PC-9 (cell line): ENCODE results near the gene DSTYK. TPM values are rescaled to one million over a fixed set of nuclear protein-coding genes. Genes with fewer than 3 reads are reported as not detected.

Experiments used
- BruUV-seq: library from RNA; stranded (reverse); fragments of 400-500 nt; replicated peaks from 2 replicates; lab custom pipeline; 2021; lab: Mats Ljungman, UMichigan
- CTCF ChIA-PET: fragments of 300-600 bp; sonication (Branson Sonifier 250); formaldehyde crosslinking; loops from one replicate; lab custom pipeline; 2022; ENCODE audit warnings: antibody characterized with exemption; lab: Charles Lee
- POLR2A ChIA-PET: fragments of 300-600 bp; sonication (Branson Sonifier 250); formaldehyde crosslinking; loops from one replicate; lab custom pipeline; 2022; ENCODE audit warnings: antibody characterized with exemption; ENCODE audit not compliant: unreplicated experiment; lab: Charles Lee
- DNase-seq, 2 experiments: peaks; one replicate each; pipeline versions ENCODE4 v3.0.0 to v3.0.0-alpha.2; 2015 to 2022; ENCODE audit warnings: mixed read lengths in 1 of 2
- H2AFZ ChIP-seq: fragments of 200-600 bp; sonication (generic); 2 replicates; pipeline ENCODE4 v1.8.1; 2017; ENCODE audit warnings: antibody characterized with exemption
- H3F3A ChIP-seq: fragments of 200-600 bp; sonication (generic); 2 replicates; pipeline ENCODE4 v1.8.1; 2017; ENCODE audit warnings: antibody characterized with exemption, mild to moderate bottlenecking, low read depth; ENCODE audit not compliant: insufficient read depth
- H3K27ac ChIP-seq: fragments of 200-600 bp; sonication (generic); 2 replicates; pipeline ENCODE4 v1.6.1; 2016; ENCODE audit warnings: mixed run types
- H3K27me3 ChIP-seq: fragments of 200-600 bp; sonication (generic); 2 replicates; pipeline ENCODE4 v1.6.1; 2016; ENCODE audit warnings: low read depth, mixed run types; ENCODE audit not compliant: insufficient read depth
- H3K36me3 ChIP-seq: fragments of 200-600 bp; sonication (generic); 2 replicates; pipeline ENCODE4 v1.6.1; 2016; ENCODE audit warnings: low read depth, mixed run types
- H3K4me1 ChIP-seq: fragments of 200-600 bp; sonication (generic); replicated peaks from 2 replicates; pipeline ENCODE4 v1.6.1; 2016; ENCODE audit warnings: mixed run types; ENCODE audit not compliant: insufficient read depth
- H3K4me2 ChIP-seq: fragments of 200-600 bp; sonication (generic); 2 replicates; pipeline ENCODE4 v1.6.1; 2017; ENCODE audit warnings: mixed run types
- H3K4me3 ChIP-seq: fragments of 200-600 bp; sonication (generic); 2 replicates; pipeline ENCODE4 v1.6.1; 2016; ENCODE audit warnings: mixed run types
- H3K79me2 ChIP-seq: fragments of 200-600 bp; sonication (generic); 2 replicates; pipeline ENCODE4 v1.6.1; 2017; ENCODE audit warnings: low read depth, mixed run types
- H3K9me2 ChIP-seq: fragments of 200-600 bp; sonication (generic); 2 replicates; pipeline ENCODE4 v1.8.1; 2017; ENCODE audit warnings: mild to moderate bottlenecking; ENCODE audit not compliant: insufficient read depth
- H3K9me3 ChIP-seq: fragments of 200-600 bp; sonication (generic); 2 replicates; pipeline ENCODE4 v1.8.1; 2016; ENCODE audit warnings: low read depth; ENCODE audit not compliant: insufficient read depth
- H4K20me1 ChIP-seq: fragments of 200-600 bp; sonication (generic); 2 replicates; pipeline ENCODE4 v1.8.1; 2017; ENCODE audit not compliant: insufficient read depth
- EZH2 ChIP-seq: fragments of 200-600 bp; sonication (generic); IDR thresholded peaks from 2 replicates; pipeline ENCODE4 v1.8.0; 2017; ENCODE audit warnings: antibody characterized with exemption, low read depth
- intact Hi-C: fragments of 100-400 bp; cut with micrococcal nuclease; formaldehyde crosslinking; loops from one replicate; pipeline ENCODE4 v1.10.0; 2022; ENCODE audit not compliant: unreplicated experiment
- total RNA-seq: library from RNA; stranded (reverse); gene quantifications from 2 replicates; pipeline ENCODE4 v1.2.3, GENCODE V29; 2021
- TF ChIP-seq, protein P1 (sequence below): fragments of 200-600 bp; sonication (generic); conservative IDR thresholded peaks from 2 replicates; pipeline ENCODE4 v1.6.1; 2017; ENCODE audit warnings: mixed run types, antibody characterized with exemption, mild to moderate bottlenecking, moderate library complexity

The DSTYK gene
- total RNA-seq, 1 experiment from 2014 or later: 8.1 TPM

DNA sequence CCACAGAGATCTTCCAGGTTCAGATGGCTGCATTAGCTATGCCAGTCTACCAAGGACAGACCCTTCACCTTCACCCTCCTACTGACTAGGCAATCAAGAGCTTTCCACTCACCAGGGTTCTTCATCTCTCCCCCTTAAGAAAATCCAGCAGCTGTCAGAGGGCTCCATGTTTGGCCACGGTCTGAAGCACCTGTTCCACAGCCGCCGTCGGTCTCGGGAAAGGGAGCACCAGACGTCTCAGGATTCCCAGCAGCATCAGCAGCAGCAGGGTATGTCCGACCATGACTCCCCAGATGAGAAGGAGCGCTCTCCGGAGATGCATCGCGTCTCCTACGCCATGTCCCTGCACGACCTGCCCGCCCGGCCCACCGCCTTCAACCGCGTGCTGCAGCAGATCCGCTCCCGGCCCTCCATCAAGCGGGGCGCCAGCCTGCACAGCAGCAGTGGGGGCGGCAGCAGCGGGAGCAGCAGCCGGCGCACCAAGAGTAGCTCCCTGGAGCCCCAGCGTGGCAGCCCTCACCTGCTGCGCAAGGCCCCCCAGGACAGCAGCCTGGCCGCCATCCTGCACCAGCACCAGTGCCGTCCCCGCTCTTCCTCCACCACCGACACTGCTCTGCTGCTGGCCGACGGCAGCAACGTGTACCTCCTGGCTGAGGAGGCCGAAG is 30.0 kb upstream of the DSTYK start:
- Histone ChIP-seq H3K79me2 (no peaks in the 10 kb centered on the region), H3F3A (no peaks in the 10 kb centered on the region), H3K27ac (no peak overlapping the region), H3K9me2 (no peaks in the 10 kb centered on the region), H3K36me3 (no peaks in the 10 kb centered on the region), H3K4me3 (no peak overlapping the region), H4K20me1 (no peaks in the 10 kb centered on the region), H3K27me3 (peaks cover 38% of the 10 kb centered on the region), H3K4me2 (no peak overlapping the region), H3K9me3 (no peaks in the 10 kb centered on the region), H3K4me1 (no peaks in the 10 kb centered on the region), H2AFZ (no peak overlapping the region)
- intact Hi-C loops: no loop called here
- CTCF ChIA-PET: no interaction called here
- no peak for DNase-seq
- POLR2A ChIA-PET: interaction anchor here (0.7 kb wide), 1 partner anchor 9 kb away, joined by 3 read pairs; no protein-coding TSS in a partner anchor
- no TSS peak for BruUV-seq
- TF ChIP-seq, protein P1, sequence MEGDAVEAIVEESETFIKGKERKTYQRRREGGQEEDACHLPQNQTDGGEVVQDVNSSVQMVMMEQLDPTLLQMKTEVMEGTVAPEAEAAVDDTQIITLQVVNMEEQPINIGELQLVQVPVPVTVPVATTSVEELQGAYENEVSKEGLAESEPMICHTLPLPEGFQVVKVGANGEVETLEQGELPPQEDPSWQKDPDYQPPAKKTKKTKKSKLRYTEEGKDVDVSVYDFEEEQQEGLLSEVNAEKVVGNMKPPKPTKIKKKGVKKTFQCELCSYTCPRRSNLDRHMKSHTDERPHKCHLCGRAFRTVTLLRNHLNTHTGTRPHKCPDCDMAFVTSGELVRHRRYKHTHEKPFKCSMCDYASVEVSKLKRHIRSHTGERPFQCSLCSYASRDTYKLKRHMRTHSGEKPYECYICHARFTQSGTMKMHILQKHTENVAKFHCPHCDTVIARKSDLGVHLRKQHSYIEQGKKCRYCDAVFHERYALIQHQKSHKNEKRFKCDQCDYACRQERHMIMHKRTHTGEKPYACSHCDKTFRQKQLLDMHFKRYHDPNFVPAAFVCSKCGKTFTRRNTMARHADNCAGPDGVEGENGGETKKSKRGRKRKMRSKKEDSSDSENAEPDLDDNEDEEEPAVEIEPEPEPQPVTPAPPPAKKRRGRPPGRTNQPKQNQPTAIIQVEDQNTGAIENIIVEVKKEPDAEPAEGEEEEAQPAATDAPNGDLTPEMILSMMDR: no peak
- TF ChIP-seq EZH2: no peak

DNA sequence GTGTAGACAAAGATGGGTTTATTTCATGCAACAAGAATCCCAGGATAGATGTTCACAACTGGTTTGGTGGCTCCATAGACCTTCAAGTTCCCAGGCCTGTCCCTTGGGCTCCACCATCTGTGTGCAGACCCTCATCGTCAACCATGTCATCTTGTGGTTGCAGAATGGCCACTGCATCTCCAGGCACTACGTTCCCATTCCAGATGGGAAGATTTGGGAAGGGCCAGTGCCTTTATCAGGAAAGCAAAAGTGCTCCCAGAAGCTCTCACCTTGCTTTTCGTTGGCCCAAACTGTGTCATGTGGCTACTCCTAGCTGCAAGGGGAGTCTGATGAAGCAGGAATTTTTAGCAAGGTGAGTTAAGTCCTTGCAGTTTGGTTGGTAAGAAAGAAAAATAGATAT is 29.1 kb upstream of the DSTYK start:
- ChIA-PET CTCF (interaction anchor here (0.8 kb wide), 1 partner anchor 11 kb away, joined by 3 read pairs; no protein-coding TSS in a partner anchor), POLR2A (interaction anchor here (0.7 kb wide), 1 partner anchor 647 kb away, joined by 3 read pairs; no protein-coding TSS in a partner anchor)
- H3K4me3 ChIP-seq: no peak overlapping the region
- no peaks in the 10 kb centered on the region for H3K79me2 ChIP-seq
- intact Hi-C loops: no loop called here
- H3K9me3 ChIP-seq: no peaks in the 10 kb centered on the region
- BruUV-seq: no TSS peak
- no peaks in the 10 kb centered on the region for H3K36me3 ChIP-seq
- peaks cover 38% of the 10 kb centered on the region for H3K27me3 ChIP-seq
- DNase-seq: no peak
- H3K27ac ChIP-seq: no peak overlapping the region
- TF ChIP-seq, protein P1: no peak
- no peak for TF ChIP-seq EZH2
- H3K4me2 ChIP-seq: no peak overlapping the region
- no peaks in the 10 kb centered on the region for H3K9me2 ChIP-seq
- no peaks in the 10 kb centered on the region for H3K4me1 ChIP-seq
- no peak overlapping the region for H2AFZ ChIP-seq
- no peaks in the 10 kb centered on the region for H3F3A ChIP-seq
- H4K20me1 ChIP-seq: no peaks in the 10 kb centered on the region

DNA sequence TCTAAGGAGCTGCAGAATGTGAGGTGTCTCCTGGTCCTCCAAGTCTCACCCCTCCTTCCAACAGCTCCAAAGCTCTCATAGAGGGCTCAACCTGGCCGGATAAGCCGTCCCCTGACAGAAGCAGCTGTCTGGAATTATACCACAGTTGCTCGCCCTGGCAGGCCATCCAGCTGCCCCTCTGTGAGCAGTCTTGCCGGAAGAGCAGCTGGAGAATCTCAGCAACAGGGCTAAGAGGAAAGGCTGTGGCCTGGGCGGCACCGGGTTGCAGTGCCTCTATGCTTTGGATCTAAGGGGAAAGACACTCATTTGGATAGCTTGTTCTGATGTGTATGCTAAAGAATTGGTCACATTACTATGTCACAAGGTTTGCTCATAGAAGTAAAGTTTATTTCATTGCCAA is 28.6 kb upstream of the DSTYK start:
- Histone ChIP-seq H2AFZ (no peak overlapping the region), H3K4me1 (no peaks in the 10 kb centered on the region), H4K20me1 (no peaks in the 10 kb centered on the region), H3K4me3 (no peak overlapping the region), H3F3A (no peaks in the 10 kb centered on the region), H3K27me3 (peaks cover 38% of the 10 kb centered on the region), H3K79me2 (no peaks in the 10 kb centered on the region), H3K9me3 (no peaks in the 10 kb centered on the region), H3K36me3 (no peaks in the 10 kb centered on the region), H3K9me2 (no peaks in the 10 kb centered on the region), H3K4me2 (no peak overlapping the region), H3K27ac (no peak overlapping the region)
- ChIA-PET CTCF (interaction anchor here (0.8 kb wide), 1 partner anchor 11 kb away, joined by 3 read pairs; no protein-coding TSS in a partner anchor), POLR2A (interaction anchor here (0.7 kb wide), 1 partner anchor 646 kb away, joined by 3 read pairs; no protein-coding TSS in a partner anchor)
- intact Hi-C loops: no loop called here
- TF ChIP-seq, protein P1: no peak
- TF ChIP-seq EZH2: no peak
- no peak for DNase-seq
- BruUV-seq: no TSS peak
